HepG2 (cell line): ENCODE results near the gene UBQLN4. TPM values are rescaled to one million over a fixed set of nuclear protein-coding genes. Genes with fewer than 3 reads are reported as not detected.

Source experiments
- ATAC-seq: fragments of 200-7000 bp; cut with Tn5 transposase; 3 replicates; pipeline ENCODE4 v1.9.1; 2020; ENCODE audit warnings: mild to moderate bottlenecking, moderate library complexity
- BruUV-seq: library from RNA; stranded (reverse); fragments of 400-500 nt; replicated peaks from 2 replicates; lab custom pipeline; 2021; lab: Mats Ljungman, UMichigan
- CTCF ChIA-PET: fragments of 300-600 bp; formaldehyde crosslinking; extraction: SDS; loops from one replicate; lab custom pipeline; 2021; ENCODE audit warnings: low total read pairs, inconsistent platforms, low intra/inter-chr PET ratio; lab: Yijun Ruan, JAX
- POLR2A ChIA-PET: fragments of 350-600 bp; sonication (Branson Sonifier 250); formaldehyde crosslinking; loops from one replicate; lab custom pipeline; 2020; ENCODE audit warnings: antibody characterized with exemption, inconsistent platforms; lab: Yijun Ruan, JAX
- DNase-seq: peaks from one replicate; pipeline ENCODE4 v3.0.0-alpha.2; 2015; ENCODE audit warnings: low spot score
- FAIRE-seq: peaks from 3 replicates; lab custom pipeline; 2011; peaks lifted over from hg19 to GRCh38; lab: Jason Lieb, UNC
- H2AFZ ChIP-seq: one replicate; pipeline ENCODE4 v1.6.1; 2011; ENCODE audit warnings: low read length, inconsistent platforms
- H3K27ac ChIP-seq: fragments of 300-600 bp; 3 replicates; pipeline ENCODE4 v1.8.0; 2011; ENCODE audit warnings: mixed run types, mild to moderate bottlenecking, mixed read lengths, low read length, inconsistent platforms; ENCODE audit not compliant: insufficient read depth; ENCODE audit errors: extremely low read length
- H3K27me3 ChIP-seq, 2 experiments: fragments of 200-600 bp in 1 of 2; 2 replicates in 1 of 2; 3 replicates in 1 of 2; pipeline versions ENCODE4 v1.6.0 to v1.8.0; 2011; ENCODE audit warnings: low read length in 2 of 2, mild to moderate bottlenecking in 2 of 2, moderate library complexity in 2 of 2, inconsistent platforms in 1 of 2; ENCODE audit not compliant: insufficient read depth in 2 of 2, control insufficient read depth in 1 of 2
- H3K36me3 ChIP-seq, 2 experiments: fragments of 200-600 bp in 1 of 2; replicated peaks in 1 of 2; 2 replicates in 1 of 2; 3 replicates in 1 of 2; pipeline versions ENCODE4 v1.5.1 to v1.8.0; 2011; ENCODE audit warnings: low read length in 2 of 2, inconsistent platforms in 1 of 2; ENCODE audit not compliant: insufficient read depth in 2 of 2, control insufficient read depth in 1 of 2
- H3K4me1 ChIP-seq: 2 replicates; pipeline ENCODE4 v1.5.1; 2012; ENCODE audit warnings: low read length, inconsistent platforms; ENCODE audit not compliant: insufficient read depth
- H3K4me2 ChIP-seq: 2 replicates; pipeline ENCODE4 v1.6.0; 2011; ENCODE audit warnings: low read depth, low read length, inconsistent platforms
- H3K4me3 ChIP-seq, 3 experiments: fragments of 200-600 bp in 1 of 3; sonication (generic), shearing (Covaris generic) in 1 of 3; replicated peaks in 1 of 3; 2 replicates each; pipeline ENCODE4 v1.5.1; 2011 to 2016; ENCODE audit warnings: low read length in 3 of 3, inconsistent platforms in 2 of 3, low read depth in 2 of 3, mild to moderate bottlenecking in 2 of 3, control low read depth in 1 of 3, mixed read lengths in 1 of 3; ENCODE audit not compliant: insufficient read depth in 1 of 3
- H3K79me2 ChIP-seq: one replicate; pipeline ENCODE4 v1.6.1; 2011; ENCODE audit warnings: low read length, inconsistent platforms; ENCODE audit not compliant: insufficient read depth
- H3K9ac ChIP-seq: 2 replicates; pipeline ENCODE4 v1.6.0; 2011; ENCODE audit warnings: mild to moderate bottlenecking, low read depth, low read length, inconsistent platforms; ENCODE audit not compliant: insufficient read depth
- H3K9me3 ChIP-seq: 2 replicates; pipeline ENCODE4 v1.5.1; 2012; ENCODE audit warnings: mild to moderate bottlenecking, low read length
- H4K20me1 ChIP-seq: 2 replicates; pipeline ENCODE4 v1.6.0; 2011; ENCODE audit warnings: inconsistent platforms, mild to moderate bottlenecking, low read length, moderate library complexity; ENCODE audit not compliant: insufficient read depth
- ATF7 ChIP-seq, 2 experiments: fragments of 450-650 bp in 1 of 2; sonication (generic) in 1 of 2; formaldehyde crosslinking in 1 of 2; IDR thresholded peaks; 2 replicates each; pipeline versions ENCODE4 v1.4.0 to v1.6.1; 2016 to 2020; ENCODE audit warnings: antibody characterized with exemption in 1 of 2, mild to moderate bottlenecking in 1 of 2, missing genetic modification reagents in 1 of 2
- CCAR2 ChIP-seq: fragments of 200-400 bp; formaldehyde crosslinking; optimal IDR thresholded peaks from 2 replicates; pipeline ENCODE3; 2018; ENCODE audit warnings: low read depth, mild to moderate bottlenecking, low read length, moderate library complexity
- EP300 ChIP-seq, 3 experiments: sonication (generic) in 1 of 3; formaldehyde crosslinking in 1 of 3; IDR thresholded peaks; 2 replicates each; pipeline versions ENCODE4 v1.5.1 to v1.6.1; 2011 to 2020; ENCODE audit warnings: low read depth in 2 of 3, low read length in 2 of 3, borderline replicate concordance in 1 of 3, improper control_type of control experiment in 1 of 3, mild to moderate bottlenecking in 1 of 3, missing genetic modification reagents in 1 of 3, moderate library complexity in 1 of 3
- FOXP1 ChIP-seq, 2 experiments: fragments of 450-650 bp in 1 of 2; IDR thresholded peaks; 2 replicates each; pipeline ENCODE4 v1.6.1; 2017 to 2018; ENCODE audit warnings: antibody characterized with exemption in 1 of 2
- HINFP ChIP-seq: sonication (generic); formaldehyde crosslinking; IDR thresholded peaks from 2 replicates; pipeline ENCODE4 v1.4.0; 2020; ENCODE audit warnings: low read depth, mild to moderate bottlenecking, missing genetic modification reagents
- HIVEP1 ChIP-seq: sonication (generic); formaldehyde crosslinking; IDR thresholded peaks from 2 replicates; pipeline ENCODE4 v1.4.0; 2020; ENCODE audit warnings: mild to moderate bottlenecking, missing genetic modification reagents
- IKZF4 ChIP-seq: sonication (generic); formaldehyde crosslinking; IDR thresholded peaks from 2 replicates; pipeline ENCODE4 v1.5.1; 2020; ENCODE audit warnings: borderline replicate concordance, mild to moderate bottlenecking, low read depth, missing genetic modification reagents; ENCODE audit errors: not compliant biosample characterization
- RBAK ChIP-seq: sonication (generic); formaldehyde crosslinking; IDR thresholded peaks from 2 replicates; pipeline ENCODE4 v1.5.1; 2020; ENCODE audit warnings: mild to moderate bottlenecking, missing genetic modification reagents
- RFX1 ChIP-seq: fragments of 450-650 bp; IDR thresholded peaks from 2 replicates; pipeline ENCODE4 v1.6.1; 2017
- ZBTB26 ChIP-seq: IDR thresholded peaks from 2 replicates; pipeline ENCODE4 v1.6.1; 2016; ENCODE audit warnings: missing compliant biosample characterization, missing genetic modification reagents, borderline replicate concordance
- ZNF235 ChIP-seq: sonication (generic); formaldehyde crosslinking; IDR thresholded peaks from 2 replicates; pipeline ENCODE4 v1.8.1; 2023; ENCODE audit warnings: mild to moderate bottlenecking, missing genetic modification reagents, borderline replicate concordance
- ZNF276 ChIP-seq: sonication (generic); formaldehyde crosslinking; IDR thresholded peaks from 2 replicates; pipeline ENCODE4 v1.4.0; 2020; ENCODE audit warnings: mild to moderate bottlenecking, low read depth, missing genetic modification reagents
- ZNF430 ChIP-seq: sonication (generic); formaldehyde crosslinking; IDR thresholded peaks from 2 replicates; pipeline ENCODE4 v1.9.0; 2021; ENCODE audit warnings: mild to moderate bottlenecking, missing genetic modification reagents
- ZNF607 ChIP-seq: sonication (generic); formaldehyde crosslinking; IDR thresholded peaks from 2 replicates; pipeline ENCODE4 v1.5.1; 2020; ENCODE audit warnings: missing genetic modification reagents, mild to moderate bottlenecking, borderline replicate concordance
- ZNF660 ChIP-seq: sonication (generic); formaldehyde crosslinking; IDR thresholded peaks from 2 replicates; pipeline ENCODE4 v1.5.1; 2020; ENCODE audit warnings: mild to moderate bottlenecking, low read depth, missing genetic modification reagents, borderline replicate concordance
- ZNF883 ChIP-seq: sonication (generic); formaldehyde crosslinking; IDR thresholded peaks from 2 replicates; pipeline ENCODE4 v1.5.1; 2020; ENCODE audit warnings: mild to moderate bottlenecking, missing genetic modification reagents; ENCODE audit errors: not compliant biosample characterization
- WGBS: methylation state at CpG from one replicate; pipeline ENCODE4 v1.1.6; 2017; ENCODE audit warnings: low lambda C conversion rate; 5-methylcytosine and 5-hydroxymethylcytosine counted together
- in situ Hi-C: cut with HindIII; loops from 2 replicates; pipeline ENCODE4 v1.10.0; 2017; ENCODE audit warnings: low pct_unique_long_range_greater_than_20kb; ENCODE audit not compliant: extremely low pct_ligation_motif_present
- intact Hi-C: fragments of 100-400 bp; cut with micrococcal nuclease; formaldehyde crosslinking; loops from one replicate; pipeline ENCODE4 v1.10.0; 2022; ENCODE audit not compliant: unreplicated experiment
- polyA plus RNA-seq, 8 experiments: library from polyadenylated mRNA; depleted of rRNA in 3 of 8; stranded (reverse) in 7 of 8; unstranded in 1 of 8; fragments of >200 nt; fragmentation: Illumina TruSeq in 4 of 8; extraction: Trizol in 4 of 8; gene quantifications; 2 replicates each; pipeline versions ENCODE4 v1.2.1 to v1.2.3, GENCODE V29; 2011 to 2016; ENCODE audit warnings: low read depth in 4 of 8, missing spikeins in 1 of 8, mixed read lengths in 1 of 8; ENCODE audit not compliant: insufficient read depth in 1 of 8
- total RNA-seq, 5 experiments: library from RNA; depleted of rRNA; stranded (reverse); fragments of >200 nt; fragmentation: Illumina TruSeq; extraction: Trizol; gene quantifications; 2 replicates each; pipeline ENCODE4 v1.2.3, GENCODE V29; 2016; ENCODE audit warnings: low read depth in 1 of 5

Gene UBQLN4
- total and polyA plus RNA-seq, 2 of the 13 experiments (the other 11 are each of a cell fraction or from before 2014, with no cell fraction given): 31.5 to 39.8 TPM

DNA sequence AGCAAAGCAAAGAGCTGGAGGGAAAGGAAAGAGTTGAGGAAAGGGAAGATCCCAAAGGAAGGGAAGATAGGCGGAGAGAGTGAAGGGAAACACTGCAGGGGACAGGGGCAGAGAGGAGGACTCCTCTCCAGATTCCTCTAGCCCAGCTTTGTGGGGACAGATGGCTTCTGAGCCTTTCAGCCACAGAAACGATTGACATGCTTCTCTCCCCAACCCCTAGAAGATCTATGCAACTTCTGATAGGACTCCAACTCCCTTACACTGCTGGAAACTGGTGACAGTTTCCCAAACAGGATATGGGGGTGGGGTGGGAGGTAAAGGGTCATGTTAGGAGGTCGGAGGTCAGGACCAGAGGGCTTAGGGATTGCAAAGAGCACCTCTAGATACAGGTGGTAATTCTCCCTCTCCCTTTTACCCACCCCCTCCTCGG lies 22.2 kb upstream of the UBQLN4 start (continued):
- TF ChIP-seq IKZF4 (CRISPR knock-in tag) (no peak), ZNF235 (no peak), FOXP1 (IDR thresholded peaks at IDR 0.05) (no peak), FOXP1 (CRISPR knock-in tag; IDR thresholded peaks at IDR 0.05) (no peak), ZNF430 (CRISPR knock-in tag) (no peak), ATF7 (IDR thresholded peaks at IDR 0.05) (no peak), ATF7 (CRISPR knock-in tag; IDR thresholded peaks at IDR 0.05) (no peak), RFX1 (no peak), ZNF660 (CRISPR knock-in tag) (no peak), ZBTB26 (CRISPR knock-in tag) (no peak), ZNF883 (CRISPR knock-in tag) (no peak)

GRCh38 chr1:156075162-156075561 lies 21.6 kb upstream of the UBQLN4 start:
- no peak overlapping the region for H3K9ac ChIP-seq
- peaks cover 45% of the 10 kb centered on the region for H3K4me1 ChIP-seq
- 74% methylated on average over 3 of the region's 3 CpGs for WGBS
- intact Hi-C loops: no loop called here
- ChIA-PET POLR2A (no interaction called here), CTCF (no interaction called here)
- DNase-seq: no peak
- H3K4me2 ChIP-seq: no peak overlapping the region
- no peaks in the 10 kb centered on the region; the same call in 1 of the 2 replicates for H4K20me1 ChIP-seq
- no peaks in the 10 kb centered on the region for H3K9me3 ChIP-seq
- no peak for FAIRE-seq
- H3K79me2 ChIP-seq: peaks cover 8% of the 10 kb centered on the region
- BruUV-seq: no TSS peak
- no peak overlapping the region for H2AFZ ChIP-seq
- H3K4me3 ChIP-seq: no peak overlapping the region
- H3K27me3 ChIP-seq: no peaks in the 10 kb centered on the region
- no peak overlapping the region for H3K27ac ChIP-seq
- H3K36me3 ChIP-seq: peaks cover 5 to 14% of the 10 kb centered on the region in 2 experiments; a peak in 4 of 5 replicates
- ATAC-seq: no peak
- in situ Hi-C loops: no loop called here
- TF ChIP-seq ZNF276: no peak
- TF ChIP-seq RBAK (CRISPR knock-in tag): no peak
- TF ChIP-seq HINFP: no peak
- peak in 1 of 2 experiments; percentile 55; a peak in 1 of 4 replicates for TF ChIP-seq EP300 (IDR thresholded peaks at IDR 0.05; ENCODE audit: low read depth in 2 of 2, low read length in 2 of 2)
- TF ChIP-seq EP300 (CRISPR knock-in tag; IDR thresholded peaks at IDR 0.05; ENCODE audit: borderline replicate concordance): no peak
- TF ChIP-seq ZNF607 (CRISPR knock-in tag): no peak
- TF ChIP-seq CCAR2: no peak
- no peak for TF ChIP-seq HIVEP1 (CRISPR knock-in tag)
